Mesenchymal stem cell (in vitro differentiated cells and primary cell): ENCODE data around the gene GPM6B.

Source experiments
- DNase-seq: peaks from one replicate; pipeline ENCODE4 v3.0.0-alpha.2; 2013
- H2AFZ ChIP-seq: one replicate; pipeline ENCODE4 v1.6.1; 2013; ENCODE audit warnings: low read depth, mild to moderate bottlenecking, control low read depth, inconsistent platforms, low read length, moderate library complexity
- H2AK5ac ChIP-seq: 2 replicates; pipeline ENCODE4 v1.6.1; 2013; ENCODE audit warnings: low read length, moderate library complexity, mild to moderate bottlenecking, inconsistent platforms; ENCODE audit not compliant: severe bottlenecking
- H2BK120ac ChIP-seq: one replicate; pipeline ENCODE4 v1.6.1; 2013; ENCODE audit warnings: low read depth, mild to moderate bottlenecking, inconsistent platforms, low read length, moderate library complexity
- H2BK12ac ChIP-seq, 2 experiments: one replicate each; pipeline ENCODE4 v1.6.1; 2013; ENCODE audit warnings: inconsistent platforms in 2 of 2, low read length in 2 of 2, mild to moderate bottlenecking in 2 of 2, moderate library complexity in 2 of 2, control low read depth in 1 of 2
- H2BK15ac ChIP-seq: one replicate; pipeline ENCODE4 v1.6.1; 2013; ENCODE audit warnings: mild to moderate bottlenecking, low read depth, inconsistent platforms; ENCODE audit not compliant: poor library complexity, severe bottlenecking
- H2BK5ac ChIP-seq: 2 replicates; pipeline ENCODE4 v1.6.1; 2013; ENCODE audit warnings: low read depth, mild to moderate bottlenecking, low read length, control low read depth, inconsistent platforms; ENCODE audit not compliant: poor library complexity, severe bottlenecking
- H3K14ac ChIP-seq, 2 experiments: one replicate each; pipeline ENCODE4 v1.6.1; 2013; ENCODE audit warnings: inconsistent platforms in 2 of 2, low read length in 2 of 2, control low read depth in 1 of 2, mild to moderate bottlenecking in 1 of 2, moderate library complexity in 1 of 2
- H3K18ac ChIP-seq, 2 experiments: one replicate each; pipeline ENCODE4 v1.6.1; 2013; ENCODE audit warnings: inconsistent platforms in 2 of 2, low read length in 2 of 2, control low read depth in 1 of 2, low read depth in 1 of 2, mild to moderate bottlenecking in 1 of 2
- H3K23ac ChIP-seq, 2 experiments: one replicate each; pipeline ENCODE4 v1.6.1; 2013; ENCODE audit warnings: inconsistent platforms in 2 of 2, low read length in 2 of 2, mild to moderate bottlenecking in 2 of 2, moderate library complexity in 2 of 2, control low read depth in 1 of 2
- H3K27ac ChIP-seq: 2 replicates; pipeline ENCODE4 v1.5.1; 2013; ENCODE audit warnings: mild to moderate bottlenecking, moderate library complexity, low read length, control low read depth, inconsistent platforms; ENCODE audit not compliant: poor library complexity, severe bottlenecking
- H3K27me3 ChIP-seq, 2 experiments: 2 replicates each; pipeline versions ENCODE4 v1.6.1 to v1.7.0; 2013; ENCODE audit warnings: low read length in 2 of 2, mild to moderate bottlenecking in 2 of 2, moderate library complexity in 2 of 2, control low read depth in 1 of 2, inconsistent platforms in 1 of 2; ENCODE audit not compliant: control insufficient read depth in 1 of 2, insufficient read depth in 1 of 2
- H3K36me3 ChIP-seq, 2 experiments: 2 replicates each; pipeline versions ENCODE4 v1.6.1 to v1.7.0; 2013; ENCODE audit warnings: low read length in 2 of 2, control low read depth in 1 of 2, inconsistent platforms in 1 of 2, low read depth in 1 of 2, mild to moderate bottlenecking in 1 of 2; ENCODE audit not compliant: insufficient read depth in 2 of 2, control insufficient read depth in 1 of 2
- H3K4ac ChIP-seq, 2 experiments: one replicate each; pipeline ENCODE4 v1.6.1; 2013; ENCODE audit warnings: inconsistent platforms in 2 of 2, low read length in 2 of 2, mild to moderate bottlenecking in 2 of 2, moderate library complexity in 2 of 2, control low read depth in 1 of 2, low read depth in 1 of 2
- H3K4me1 ChIP-seq: 2 replicates; pipeline ENCODE4 v1.6.1; 2013; ENCODE audit warnings: low read depth, low read length, control low read depth; ENCODE audit not compliant: control insufficient read depth, insufficient read depth
- H3K4me2 ChIP-seq: 2 replicates; pipeline ENCODE4 v1.6.1; 2013; ENCODE audit warnings: low read length, mild to moderate bottlenecking, inconsistent platforms; ENCODE audit not compliant: poor library complexity, severe bottlenecking
- H3K4me3 ChIP-seq, 2 experiments: 2 replicates each; pipeline versions ENCODE4 v1.5.1 to v1.7.0; 2013; ENCODE audit warnings: low read length in 2 of 2, mild to moderate bottlenecking in 2 of 2, control low read depth in 1 of 2, low read depth in 1 of 2; ENCODE audit not compliant: insufficient read depth in 1 of 2
- H3K79me1 ChIP-seq: replicated peaks from 2 replicates; pipeline ENCODE4 v1.6.1; 2013; ENCODE audit warnings: mild to moderate bottlenecking, control low read depth, low read length, inconsistent platforms; ENCODE audit not compliant: poor library complexity, severe bottlenecking
- H3K9ac ChIP-seq: 2 replicates; pipeline ENCODE4 v1.7.0; 2013; ENCODE audit warnings: mild to moderate bottlenecking, low read length, moderate library complexity
- H3K9me3 ChIP-seq: 2 replicates; pipeline ENCODE4 v1.7.0; 2013; ENCODE audit warnings: mild to moderate bottlenecking, low read length; ENCODE audit not compliant: control insufficient read depth
- H4K8ac ChIP-seq: one replicate; pipeline ENCODE4 v1.6.1; 2013; ENCODE audit warnings: inconsistent platforms, mild to moderate bottlenecking, low read length, moderate library complexity
- H4K91ac ChIP-seq: one replicate; pipeline ENCODE4 v1.6.1; 2013; ENCODE audit warnings: mild to moderate bottlenecking, low read length, inconsistent platforms
- WGBS: methylation state at CpG from one replicate; pipeline ENCODE4 v1.1.7; 2013; ENCODE audit warnings: mixed read lengths; 5-methylcytosine and 5-hydroxymethylcytosine counted together

Gene GPM6B

DNA sequence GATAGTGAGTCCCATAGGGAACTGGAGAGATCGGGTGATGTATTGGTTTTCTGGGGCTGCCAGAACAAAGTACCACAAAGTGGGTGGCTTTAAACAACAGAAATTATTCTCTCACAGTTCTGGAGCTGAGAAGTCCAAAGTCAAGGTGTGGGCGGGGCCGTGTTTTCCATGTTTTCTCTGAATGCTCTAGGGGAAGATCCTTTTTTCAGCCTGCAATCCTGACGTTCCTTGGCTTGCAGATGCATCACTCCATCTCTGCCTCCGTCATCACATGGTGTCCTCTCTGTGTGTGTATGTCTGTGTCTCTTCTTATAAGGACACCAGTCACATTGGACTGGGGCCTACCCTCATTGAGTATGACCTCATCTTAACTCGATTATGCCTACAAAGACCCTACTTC is 7.9 kb upstream of the GPM6B start:
- H3K79me1 ChIP-seq, result no peaks in the 10 kb centered on the region
- WGBS, result 95% methylated on average over 5 of the region's 6 CpGs
- H3K4ac ChIP-seq, result no peak overlapping the region
- H2BK15ac ChIP-seq, result no peak overlapping the region
- H3K27ac ChIP-seq, result no peak overlapping the region
- H3K14ac ChIP-seq, result no peak overlapping the region
- no peak overlapping the region for H2BK5ac ChIP-seq
- no peak for DNase-seq
- peaks cover 2% of the 10 kb centered on the region for H3K9me3 ChIP-seq
- no peak overlapping the region for H3K4me2 ChIP-seq
- H3K9ac ChIP-seq, result no peak overlapping the region
- no peak overlapping the region for H2AFZ ChIP-seq
- no peak overlapping the region for H4K8ac ChIP-seq
- no peak overlapping the region for H3K18ac ChIP-seq
- H3K23ac ChIP-seq, result no peak overlapping the region
- no peaks in the 10 kb centered on the region for H3K4me1 ChIP-seq
- no peaks in the 10 kb centered on the region for H3K36me3 ChIP-seq
- H4K91ac ChIP-seq, result no peak overlapping the region
- no peak overlapping the region for H2BK12ac ChIP-seq
- H3K4me3 ChIP-seq, result no peak overlapping the region
- no peak overlapping the region for H2AK5ac ChIP-seq
- no peak overlapping the region for H2BK120ac ChIP-seq
- H3K27me3 ChIP-seq, result peaks cover 0 to 44% of the 10 kb centered on the region in 2 experiments

DNA sequence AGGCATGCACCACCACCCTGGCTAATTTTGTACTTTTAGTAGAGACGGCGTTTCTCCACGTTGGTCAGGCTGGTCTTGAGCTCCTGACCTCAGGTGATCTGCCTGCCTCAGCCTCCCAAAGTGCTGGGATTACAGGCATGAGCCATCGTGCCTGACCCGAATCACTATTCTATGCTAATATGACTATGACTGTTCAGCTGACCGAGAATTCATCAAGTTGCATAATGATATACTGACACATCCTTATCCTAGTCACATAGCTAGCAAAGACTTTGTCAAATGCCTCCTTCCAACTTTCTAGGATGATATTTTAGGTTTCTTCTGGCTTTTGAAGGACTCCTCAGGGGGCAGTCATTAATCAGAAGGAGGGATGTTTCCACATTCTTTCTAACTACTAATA is 4.8 kb upstream of the GPM6B start:
- Histone ChIP-seq H2BK5ac (no peak overlapping the region), H3K23ac (no peak overlapping the region), H3K4me2 (no peak overlapping the region), H3K36me3 (no peaks in the 10 kb centered on the region), H2AFZ (no peak overlapping the region), H3K4ac (no peak overlapping the region), H3K9me3 (no peaks in the 10 kb centered on the region), H3K18ac (no peak overlapping the region), H3K4me1 (no peaks in the 10 kb centered on the region), H3K79me1 (no peaks in the 10 kb centered on the region), H2BK120ac (no peak overlapping the region), H2AK5ac (no peak overlapping the region), H3K4me3 (no peak overlapping the region), H3K14ac (no peak overlapping the region), H4K8ac (no peak overlapping the region), H3K27ac (no peak overlapping the region), H2BK15ac (no peak overlapping the region), H3K9ac (no peak overlapping the region), H4K91ac (no peak overlapping the region), H3K27me3 (peaks cover 5 to 54% of the 10 kb centered on the region in 2 experiments), H2BK12ac (no peak overlapping the region)
- WGBS, result 65% methylated on average over 3 of the region's 6 CpGs
- DNase-seq, result no peak

DNA sequence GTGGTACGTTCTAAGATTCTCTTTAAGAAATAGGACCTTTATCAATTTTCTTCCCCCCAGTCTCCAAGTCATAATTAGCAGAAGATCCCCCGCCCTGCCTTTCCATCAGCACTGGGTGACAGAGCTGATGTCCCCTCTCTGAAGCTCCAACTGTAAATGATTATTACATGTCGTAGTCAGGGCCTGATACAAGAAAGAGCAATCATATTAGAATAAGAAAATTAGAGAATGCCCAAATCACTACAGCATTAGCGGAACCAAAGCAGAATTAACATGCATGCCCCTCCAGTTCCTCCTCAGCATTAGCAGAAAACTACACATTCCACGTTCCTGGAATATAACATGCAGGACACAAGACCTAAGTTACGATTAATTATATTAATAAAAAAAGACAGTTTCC is 717 bp downstream of the GPM6B start:
- H3K27ac ChIP-seq, result no peak overlapping the region
- H4K91ac ChIP-seq, result no peak overlapping the region
- no peak overlapping the region for H3K4ac ChIP-seq
- H3K23ac ChIP-seq, result no peak overlapping the region
- no peaks in the 10 kb centered on the region for H3K4me1 ChIP-seq
- no peak overlapping the region for H2BK15ac ChIP-seq
- no peaks in the 10 kb centered on the region for H3K9me3 ChIP-seq
- no peak overlapping the region for H4K8ac ChIP-seq
- no peak overlapping the region for H3K4me3 ChIP-seq
- 94% methylated on average over 5 of the region's 6 CpGs for WGBS
- no peak overlapping the region for H3K18ac ChIP-seq
- H2AFZ ChIP-seq, result no peak overlapping the region
- no peaks in the 10 kb centered on the region for H3K79me1 ChIP-seq
- no peak overlapping the region for H2BK120ac ChIP-seq
- no peak overlapping the region for H2BK12ac ChIP-seq
- H3K27me3 ChIP-seq, result peaks cover 7 to 70% of the 10 kb centered on the region in 2 experiments
- H3K36me3 ChIP-seq, result no peaks in the 10 kb centered on the region
- no peak overlapping the region for H2AK5ac ChIP-seq
- H3K9ac ChIP-seq, result no peak overlapping the region
- H3K4me2 ChIP-seq, result no peak overlapping the region
- no peak overlapping the region for H3K14ac ChIP-seq
- DNase-seq, result no peak
- no peak overlapping the region for H2BK5ac ChIP-seq

DNA sequence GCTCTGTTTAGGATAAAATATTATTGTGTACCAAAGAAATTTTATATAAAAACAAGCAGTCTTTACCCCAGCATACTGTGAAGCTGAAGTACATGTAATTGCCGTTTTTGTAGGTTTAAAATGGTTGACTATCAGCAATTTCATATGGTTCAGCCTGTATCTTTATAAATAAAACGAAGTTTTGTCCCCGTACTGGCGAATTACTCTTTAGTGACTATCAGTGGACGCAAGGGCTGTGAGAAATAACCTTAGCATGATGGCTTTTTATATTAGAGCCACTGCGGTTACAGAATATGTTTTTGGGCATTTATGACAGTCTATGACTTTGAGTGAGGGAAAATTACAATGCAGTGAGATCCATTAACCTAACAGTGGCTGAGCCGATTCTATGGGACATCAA is 1.2 kb downstream of the GPM6B start:
- 97% methylated on average over 6 of the region's 7 CpGs for WGBS
- Histone ChIP-seq H3K9me3 (no peaks in the 10 kb centered on the region), H2BK120ac (no peak overlapping the region), H3K4ac (no peak overlapping the region), H2BK15ac (no peak overlapping the region), H3K79me1 (no peaks in the 10 kb centered on the region), H2BK5ac (no peak overlapping the region), H3K9ac (no peak overlapping the region), H3K36me3 (no peaks in the 10 kb centered on the region), H3K4me1 (no peaks in the 10 kb centered on the region), H2AK5ac (no peak overlapping the region), H3K18ac (no peak overlapping the region), H3K4me3 (no peak overlapping the region), H2BK12ac (no peak overlapping the region), H2AFZ (no peak overlapping the region), H3K27me3 (peaks cover 7 to 74% of the 10 kb centered on the region in 2 experiments), H3K27ac (no peak overlapping the region), H4K91ac (no peak overlapping the region), H4K8ac (no peak overlapping the region), H3K23ac (no peak overlapping the region), H3K14ac (no peak overlapping the region), H3K4me2 (no peak overlapping the region)
- DNase-seq, result no peak
